Gastrocnemius medialis (tissue), 4 donors: ENCODE data around the gene UNCX.

Experiments
- CTCF ChIP-seq, 5 experiments: fragments of 450-650 bp in 3 of 5; fragments of 200-600 bp in 2 of 5; sonication (generic) in 2 of 5; IDR thresholded peaks in 4 of 5; conservative IDR thresholded peaks in 1 of 5; 1 replicate in 4 of 5; 2 replicates in 1 of 5; pipeline ENCODE4 v1.5.1; 2016 to 2019; ENCODE audit warnings: antibody characterized with exemption in 5 of 5, mild to moderate bottlenecking in 3 of 5, moderate library complexity in 3 of 5
- POLR2A ChIP-seq, 2 donors: fragments of 450-650 bp; IDR thresholded peaks; one replicate each; pipeline ENCODE4 v1.6.1; 2017; ENCODE audit warnings: antibody characterized with exemption in 2 of 2, mild to moderate bottlenecking in 2 of 2, moderate library complexity in 2 of 2

- TF ChIP-seq CTCF (IDR thresholded peaks at IDR 0.05 in 4 of 5, conservative IDR thresholded peaks at IDR 0.05 in 1 of 5) (peak; percentile 37 to 62 (median 45)), POLR2A (IDR thresholded peaks at IDR 0.05) (no peak)
These were observed 7.1 kb upstream of the UNCX start for GRCh38 chr7:1225441-1226185.
